ENCODE data around the gene PLK5.

The PLK5 gene

GRCh38 chr19:1555487-1556389, 31.9 kb downstream of the PLK5 start:
- DNase-seq (ENCODE audit: low spot score): no peak

GRCh38 chr19:1556390-1557070, 32.7 kb downstream of the PLK5 start:
- DNase-seq (ENCODE audit: low spot score): no peak

GRCh38 chr19:1558552-1558951, 34.7 kb downstream of the PLK5 start:
- DNase-seq (ENCODE audit: low spot score): no peak

GRCh38 chr19:1560286-1560882, 36.5 kb downstream of the PLK5 start:
- DNase-seq (ENCODE audit: low spot score): no peak

GRCh38 chr19:1561236-1561842, 37.5 kb downstream of the PLK5 start:
- no peak for DNase-seq (ENCODE audit: low spot score)

GRCh38 chr19:1563251-1563650, 39.4 kb downstream of the PLK5 start:
- DNase-seq (ENCODE audit: low spot score): no peak

GRCh38 chr19:1566392-1567115, 42.7 kb downstream of the PLK5 start:
- no peak for DNase-seq (ENCODE audit: low spot score)

- DNase-seq (ENCODE audit: low spot score): no peak
These were observed 43.4 kb downstream of the PLK5 start for GRCh38 chr19:1567116-1567847.

- no peak for DNase-seq (ENCODE audit: low spot score)
These were observed 44.0 kb downstream of the PLK5 start for GRCh38 chr19:1567848-1568227.

- DNase-seq (ENCODE audit: low spot score): peak; percentile 81
These were observed 44.6 kb downstream of the PLK5 start, which contains the start of gene MEX3D for GRCh38 chr19:1568320-1569019. Gene MEX3D, minus strand, starts transcription at chr19:1568325. Its CDS starts 267 bp downstream, at chr19:1568058.

GRCh38 chr19:1569997-1570396, 46.1 kb downstream of the PLK5 start:
- no peak for DNase-seq (ENCODE audit: low spot score)

- DNase-seq (ENCODE audit: low spot score): no peak
These were observed 47.0 kb downstream of the PLK5 start for GRCh38 chr19:1570836-1571235.

GRCh38 chr19:1571358-1571757, 47.5 kb downstream of the PLK5 start:
- DNase-seq (ENCODE audit: low spot score): no peak

- no peak for DNase-seq (ENCODE audit: low spot score)
These were observed 48.9 kb downstream of the PLK5 start for GRCh38 chr19:1572795-1573194.

- no peak for DNase-seq (ENCODE audit: low spot score)
These were observed 50.7 kb downstream of the PLK5 start for GRCh38 chr19:1574354-1575136.

- DNase-seq (ENCODE audit: low spot score): no peak
These were observed 51.7 kb downstream of the PLK5 start for GRCh38 chr19:1575323-1576241.

- no peak for DNase-seq (ENCODE audit: low spot score)
These were observed 52.6 kb downstream of the PLK5 start for GRCh38 chr19:1576242-1577089.

Measured in CD4-positive, alpha-beta T cell treated with Interleukin-6 at 100 ng/mL for 8 hours (primary cell).